ENCODE results near the gene NCAN. TPM values are rescaled to one million over a fixed set of nuclear protein-coding genes. Genes with fewer than 3 reads are reported as not detected.

Gene NCAN
- total and polyA plus RNA-seq, 2 of the 8 experiments (the other 6 are each of a cell fraction or from before 2014, with no cell fraction given), result 2.7 TPM

GRCh38 chr19:19224852-19225494 is 13.2 kb downstream of the NCAN start (continued):
- TF ChIP-seq, protein P1, sequence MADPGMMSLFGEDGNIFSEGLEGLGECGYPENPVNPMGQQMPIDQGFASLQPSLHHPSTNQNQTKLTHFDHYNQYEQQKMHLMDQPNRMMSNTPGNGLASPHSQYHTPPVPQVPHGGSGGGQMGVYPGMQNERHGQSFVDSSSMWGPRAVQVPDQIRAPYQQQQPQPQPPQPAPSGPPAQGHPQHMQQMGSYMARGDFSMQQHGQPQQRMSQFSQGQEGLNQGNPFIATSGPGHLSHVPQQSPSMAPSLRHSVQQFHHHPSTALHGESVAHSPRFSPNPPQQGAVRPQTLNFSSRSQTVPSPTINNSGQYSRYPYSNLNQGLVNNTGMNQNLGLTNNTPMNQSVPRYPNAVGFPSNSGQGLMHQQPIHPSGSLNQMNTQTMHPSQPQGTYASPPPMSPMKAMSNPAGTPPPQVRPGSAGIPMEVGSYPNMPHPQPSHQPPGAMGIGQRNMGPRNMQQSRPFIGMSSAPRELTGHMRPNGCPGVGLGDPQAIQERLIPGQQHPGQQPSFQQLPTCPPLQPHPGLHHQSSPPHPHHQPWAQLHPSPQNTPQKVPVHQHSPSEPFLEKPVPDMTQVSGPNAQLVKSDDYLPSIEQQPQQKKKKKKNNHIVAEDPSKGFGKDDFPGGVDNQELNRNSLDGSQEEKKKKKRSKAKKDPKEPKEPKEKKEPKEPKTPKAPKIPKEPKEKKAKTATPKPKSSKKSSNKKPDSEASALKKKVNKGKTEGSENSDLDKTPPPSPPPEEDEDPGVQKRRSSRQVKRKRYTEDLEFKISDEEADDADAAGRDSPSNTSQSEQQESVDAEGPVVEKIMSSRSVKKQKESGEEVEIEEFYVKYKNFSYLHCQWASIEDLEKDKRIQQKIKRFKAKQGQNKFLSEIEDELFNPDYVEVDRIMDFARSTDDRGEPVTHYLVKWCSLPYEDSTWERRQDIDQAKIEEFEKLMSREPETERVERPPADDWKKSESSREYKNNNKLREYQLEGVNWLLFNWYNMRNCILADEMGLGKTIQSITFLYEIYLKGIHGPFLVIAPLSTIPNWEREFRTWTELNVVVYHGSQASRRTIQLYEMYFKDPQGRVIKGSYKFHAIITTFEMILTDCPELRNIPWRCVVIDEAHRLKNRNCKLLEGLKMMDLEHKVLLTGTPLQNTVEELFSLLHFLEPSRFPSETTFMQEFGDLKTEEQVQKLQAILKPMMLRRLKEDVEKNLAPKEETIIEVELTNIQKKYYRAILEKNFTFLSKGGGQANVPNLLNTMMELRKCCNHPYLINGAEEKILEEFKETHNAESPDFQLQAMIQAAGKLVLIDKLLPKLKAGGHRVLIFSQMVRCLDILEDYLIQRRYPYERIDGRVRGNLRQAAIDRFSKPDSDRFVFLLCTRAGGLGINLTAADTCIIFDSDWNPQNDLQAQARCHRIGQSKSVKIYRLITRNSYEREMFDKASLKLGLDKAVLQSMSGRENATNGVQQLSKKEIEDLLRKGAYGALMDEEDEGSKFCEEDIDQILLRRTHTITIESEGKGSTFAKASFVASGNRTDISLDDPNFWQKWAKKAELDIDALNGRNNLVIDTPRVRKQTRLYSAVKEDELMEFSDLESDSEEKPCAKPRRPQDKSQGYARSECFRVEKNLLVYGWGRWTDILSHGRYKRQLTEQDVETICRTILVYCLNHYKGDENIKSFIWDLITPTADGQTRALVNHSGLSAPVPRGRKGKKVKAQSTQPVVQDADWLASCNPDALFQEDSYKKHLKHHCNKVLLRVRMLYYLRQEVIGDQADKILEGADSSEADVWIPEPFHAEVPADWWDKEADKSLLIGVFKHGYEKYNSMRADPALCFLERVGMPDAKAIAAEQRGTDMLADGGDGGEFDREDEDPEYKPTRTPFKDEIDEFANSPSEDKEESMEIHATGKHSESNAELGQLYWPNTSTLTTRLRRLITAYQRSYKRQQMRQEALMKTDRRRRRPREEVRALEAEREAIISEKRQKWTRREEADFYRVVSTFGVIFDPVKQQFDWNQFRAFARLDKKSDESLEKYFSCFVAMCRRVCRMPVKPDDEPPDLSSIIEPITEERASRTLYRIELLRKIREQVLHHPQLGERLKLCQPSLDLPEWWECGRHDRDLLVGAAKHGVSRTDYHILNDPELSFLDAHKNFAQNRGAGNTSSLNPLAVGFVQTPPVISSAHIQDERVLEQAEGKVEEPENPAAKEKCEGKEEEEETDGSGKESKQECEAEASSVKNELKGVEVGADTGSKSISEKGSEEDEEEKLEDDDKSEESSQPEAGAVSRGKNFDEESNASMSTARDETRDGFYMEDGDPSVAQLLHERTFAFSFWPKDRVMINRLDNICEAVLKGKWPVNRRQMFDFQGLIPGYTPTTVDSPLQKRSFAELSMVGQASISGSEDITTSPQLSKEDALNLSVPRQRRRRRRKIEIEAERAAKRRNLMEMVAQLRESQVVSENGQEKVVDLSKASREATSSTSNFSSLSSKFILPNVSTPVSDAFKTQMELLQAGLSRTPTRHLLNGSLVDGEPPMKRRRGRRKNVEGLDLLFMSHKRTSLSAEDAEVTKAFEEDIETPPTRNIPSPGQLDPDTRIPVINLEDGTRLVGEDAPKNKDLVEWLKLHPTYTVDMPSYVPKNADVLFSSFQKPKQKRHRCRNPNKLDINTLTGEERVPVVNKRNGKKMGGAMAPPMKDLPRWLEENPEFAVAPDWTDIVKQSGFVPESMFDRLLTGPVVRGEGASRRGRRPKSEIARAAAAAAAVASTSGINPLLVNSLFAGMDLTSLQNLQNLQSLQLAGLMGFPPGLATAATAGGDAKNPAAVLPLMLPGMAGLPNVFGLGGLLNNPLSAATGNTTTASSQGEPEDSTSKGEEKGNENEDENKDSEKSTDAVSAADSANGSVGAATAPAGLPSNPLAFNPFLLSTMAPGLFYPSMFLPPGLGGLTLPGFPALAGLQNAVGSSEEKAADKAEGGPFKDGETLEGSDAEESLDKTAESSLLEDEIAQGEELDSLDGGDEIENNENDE (IDR thresholded peaks at IDR 0.05; ENCODE audit: insufficient replicate concordance, low read length), result no peak
- TF ChIP-seq JUND (IDR thresholded peaks at IDR 0.05; ENCODE audit: low read length), result no peak
- TF ChIP-seq FOSL1 (IDR thresholded peaks at IDR 0.05; ENCODE audit: insufficient read depth, low read depth, low read length), result no peak
- no peak for TF ChIP-seq BCL11A (IDR thresholded peaks at IDR 0.05; ENCODE audit: low read depth in 2 of 2, low read length in 2 of 2)
- no peak for TF ChIP-seq SP4 (IDR thresholded peaks at IDR 0.05; ENCODE audit: low read length)
- no peak for TF ChIP-seq HDAC2 (IDR thresholded peaks at IDR 0.05; ENCODE audit: borderline replicate concordance in 1 of 2, low read depth in 2 of 2, low read length in 2 of 2)
- no peak for TF ChIP-seq CHD1 (IDR thresholded peaks at IDR 0.05; ENCODE audit: low read depth, low read length)
- no peak for TF ChIP-seq SP2 (IDR thresholded peaks at IDR 0.05; ENCODE audit: low read length)
- TF ChIP-seq CHD2 (IDR thresholded peaks at IDR 0.05; ENCODE audit: low read length), result no peak
- peak; percentile 51; the same call in 1 of the 2 replicates for TF ChIP-seq KDM1A (IDR thresholded peaks at IDR 0.05; ENCODE audit: borderline replicate concordance, low read length)
- no peak for TF ChIP-seq TCF12 (IDR thresholded peaks at IDR 0.05; ENCODE audit: low read depth, low read length)
